HEK293 (cell line): ENCODE data around the gene MEGF6.

Source experiments
- CTCF ChIA-PET: fragments of 350-600 bp; formaldehyde crosslinking; extraction: SDS; loops from one replicate; lab custom pipeline; 2021; ENCODE audit warnings: antibody characterized with exemption; lab: Yijun Ruan, JAX
- POLR2A ChIA-PET: fragments of 300-600 bp; formaldehyde crosslinking; extraction: SDS; loops from one replicate; lab custom pipeline; 2020; ENCODE audit warnings: antibody characterized with exemption, inconsistent platforms; lab: Yijun Ruan, JAX
- H3K27ac ChIP-seq: fragments of 200-500 bp; sonication (Bioruptor generic); 2 replicates; pipeline ENCODE4 v1.5.1; 2014; ENCODE audit warnings: low read depth, low read length, control low read depth, inconsistent platforms; ENCODE audit errors: extremely low read depth
- H3K36me3 ChIP-seq, 2 experiments: fragments of 200-500 bp in 1 of 2; sonication (Bioruptor generic) in 1 of 2; 1 replicate in 1 of 2; 2 replicates in 1 of 2; pipeline ENCODE4 v1.5.1; 2014 to 2017; ENCODE audit warnings: inconsistent platforms in 2 of 2, low read length in 2 of 2; ENCODE audit not compliant: control insufficient read depth in 2 of 2, insufficient read depth in 1 of 2
- H3K4me1 ChIP-seq: fragments of 200-500 bp; sonication (Bioruptor generic); 2 replicates; pipeline ENCODE4 v1.5.1; 2014; ENCODE audit warnings: mild to moderate bottlenecking, low read length, inconsistent platforms; ENCODE audit not compliant: control insufficient read depth, insufficient read depth
- H3K4me3 ChIP-seq: 2 replicates; pipeline ENCODE4 v1.5.1; 2011; ENCODE audit warnings: low read depth, mild to moderate bottlenecking, control low read depth, low read length, moderate library complexity
- H3K9me3 ChIP-seq: fragments of 200-500 bp; sonication (Bioruptor generic); 2 replicates; pipeline ENCODE4 v1.5.1; 2014; ENCODE audit warnings: low read depth, low read length, inconsistent platforms; ENCODE audit not compliant: control insufficient read depth, insufficient read depth
- BCL6B ChIP-seq: fragments of 450-650 bp; formaldehyde crosslinking; IDR thresholded peaks from 2 replicates; pipeline ENCODE4 v1.5.1; 2017; ENCODE audit warnings: missing biosample characterization, missing genetic modification characterization
- EGR2 ChIP-seq: fragments of 450-650 bp; formaldehyde crosslinking; IDR thresholded peaks from 2 replicates; pipeline ENCODE4 v1.5.1; 2016; ENCODE audit warnings: low read depth, missing biosample characterization, missing genetic modification characterization
- YY1 ChIP-seq: fragments of 450-650 bp; formaldehyde crosslinking; IDR thresholded peaks from 2 replicates; pipeline ENCODE4 v1.5.1; 2018; ENCODE audit warnings: missing biosample characterization, missing genetic modification characterization
- ZBTB21 ChIP-seq: fragments of 450-650 bp; formaldehyde crosslinking; IDR thresholded peaks from 2 replicates; pipeline ENCODE4 v1.5.1; 2017; ENCODE audit warnings: missing biosample characterization, missing genetic modification characterization
- ZBTB8A ChIP-seq: fragments of 450-650 bp; formaldehyde crosslinking; IDR thresholded peaks from 2 replicates; pipeline ENCODE4 v1.5.1; 2016; ENCODE audit warnings: missing biosample characterization, missing genetic modification characterization
- ZFHX2 ChIP-seq: fragments of 450-650 bp; formaldehyde crosslinking; conservative IDR thresholded peaks from 2 replicates; pipeline ENCODE4 v1.5.1; 2016; ENCODE audit warnings: missing biosample characterization, missing genetic modification characterization
- ZNF157 ChIP-seq: fragments of 450-650 bp; formaldehyde crosslinking; IDR thresholded peaks from 2 replicates; pipeline ENCODE4 v1.5.1; 2016; ENCODE audit warnings: missing biosample characterization, missing genetic modification characterization
- ZNF324 ChIP-seq: fragments of 450-650 bp; formaldehyde crosslinking; IDR thresholded peaks from 2 replicates; pipeline ENCODE4 v1.5.1; 2016; ENCODE audit warnings: missing biosample characterization, missing genetic modification characterization
- ZNF488 ChIP-seq: fragments of 450-650 bp; formaldehyde crosslinking; IDR thresholded peaks from 2 replicates; pipeline ENCODE4 v1.5.1; 2016; ENCODE audit warnings: missing biosample characterization, missing genetic modification characterization
- ZNF670 ChIP-seq: fragments of 450-650 bp; formaldehyde crosslinking; IDR thresholded peaks from 2 replicates; pipeline ENCODE4 v1.5.1; 2016; ENCODE audit warnings: missing biosample characterization, missing genetic modification characterization, low read depth
- ZNF747 ChIP-seq: fragments of 450-650 bp; formaldehyde crosslinking; IDR thresholded peaks from 2 replicates; pipeline ENCODE4 v1.5.1; 2016; ENCODE audit warnings: missing biosample characterization, missing genetic modification characterization
- ZSCAN30 ChIP-seq: fragments of 450-650 bp; IDR thresholded peaks from 2 replicates; pipeline ENCODE4 v1.5.1; 2018; ENCODE audit warnings: missing biosample characterization, mild to moderate bottlenecking, missing genetic modification characterization, moderate library complexity
- TF ChIP-seq, protein P1 (sequence below): fragments of 450-650 bp; formaldehyde crosslinking; IDR thresholded peaks from 2 replicates; pipeline ENCODE4 v1.5.1; 2016; ENCODE audit warnings: missing biosample characterization, missing genetic modification characterization
- TF ChIP-seq, protein P2 (sequence below): fragments of 450-650 bp; formaldehyde crosslinking; IDR thresholded peaks from 2 replicates; pipeline ENCODE4 v1.5.1; 2016; ENCODE audit warnings: missing biosample characterization, missing genetic modification characterization

Gene MEGF6

GRCh38 chr1:3654549-3655281 lies 43.4 kb upstream of the MEGF6 start:
- no peaks in the 10 kb centered on the region for H3K36me3 ChIP-seq
- H3K4me1 ChIP-seq: peaks cover 2% of the 10 kb centered on the region; the same call in 1 of the 2 replicates
- H3K27ac ChIP-seq: no peak overlapping the region
- no peaks in the 10 kb centered on the region for H3K9me3 ChIP-seq
- ChIA-PET POLR2A (no interaction called here), CTCF (interaction anchor here (0.6 kb wide), 2 partner anchors 74 to 1620 kb away, joined by 3 read pairs; no protein-coding TSS in a partner anchor)
- TF ChIP-seq ZFHX2 (tag by site-specific recombination): 0 out of 2 replicates have a peak, but pooled peaks have one; percentile 13
- TF ChIP-seq EGR2: peak; percentile 11; the same call in 1 of the 2 replicates
- TF ChIP-seq ZBTB8A (tag by site-specific recombination): peak; percentile 51; the same call in 1 of the 2 replicates
- TF ChIP-seq ZNF157 (tag by site-specific recombination): no peak
- no peak overlapping the region for H3K4me3 ChIP-seq

- no peak overlapping the region for H3K27ac ChIP-seq
- H3K4me1 ChIP-seq: no peaks in the 10 kb centered on the region
- TF ChIP-seq ZNF324 (tag by site-specific recombination) (no peak), ZBTB21 (tag by site-specific recombination) (no peak), ZNF670 (no peak), ZSCAN30 (tag by site-specific recombination) (no peak), YY1 (no peak), ZNF747 (tag by site-specific recombination) (no peak), BCL6B (tag by site-specific recombination) (no peak), ZNF488 (no peak)
- TF ChIP-seq, protein P1, sequence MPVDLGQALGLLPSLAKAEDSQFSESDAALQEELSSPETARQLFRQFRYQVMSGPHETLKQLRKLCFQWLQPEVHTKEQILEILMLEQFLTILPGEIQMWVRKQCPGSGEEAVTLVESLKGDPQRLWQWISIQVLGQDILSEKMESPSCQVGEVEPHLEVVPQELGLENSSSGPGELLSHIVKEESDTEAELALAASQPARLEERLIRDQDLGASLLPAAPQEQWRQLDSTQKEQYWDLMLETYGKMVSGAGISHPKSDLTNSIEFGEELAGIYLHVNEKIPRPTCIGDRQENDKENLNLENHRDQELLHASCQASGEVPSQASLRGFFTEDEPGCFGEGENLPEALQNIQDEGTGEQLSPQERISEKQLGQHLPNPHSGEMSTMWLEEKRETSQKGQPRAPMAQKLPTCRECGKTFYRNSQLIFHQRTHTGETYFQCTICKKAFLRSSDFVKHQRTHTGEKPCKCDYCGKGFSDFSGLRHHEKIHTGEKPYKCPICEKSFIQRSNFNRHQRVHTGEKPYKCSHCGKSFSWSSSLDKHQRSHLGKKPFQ (tag by site-specific recombination): no peak
- TF ChIP-seq, protein P2, sequence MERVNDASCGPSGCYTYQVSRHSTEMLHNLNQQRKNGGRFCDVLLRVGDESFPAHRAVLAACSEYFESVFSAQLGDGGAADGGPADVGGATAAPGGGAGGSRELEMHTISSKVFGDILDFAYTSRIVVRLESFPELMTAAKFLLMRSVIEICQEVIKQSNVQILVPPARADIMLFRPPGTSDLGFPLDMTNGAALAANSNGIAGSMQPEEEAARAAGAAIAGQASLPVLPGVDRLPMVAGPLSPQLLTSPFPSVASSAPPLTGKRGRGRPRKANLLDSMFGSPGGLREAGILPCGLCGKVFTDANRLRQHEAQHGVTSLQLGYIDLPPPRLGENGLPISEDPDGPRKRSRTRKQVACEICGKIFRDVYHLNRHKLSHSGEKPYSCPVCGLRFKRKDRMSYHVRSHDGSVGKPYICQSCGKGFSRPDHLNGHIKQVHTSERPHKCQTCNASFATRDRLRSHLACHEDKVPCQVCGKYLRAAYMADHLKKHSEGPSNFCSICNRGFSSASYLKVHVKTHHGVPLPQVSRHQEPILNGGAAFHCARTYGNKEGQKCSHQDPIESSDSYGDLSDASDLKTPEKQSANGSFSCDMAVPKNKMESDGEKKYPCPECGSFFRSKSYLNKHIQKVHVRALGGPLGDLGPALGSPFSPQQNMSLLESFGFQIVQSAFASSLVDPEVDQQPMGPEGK: no peak
- H3K36me3 ChIP-seq: peaks cover 0 to 3% of the 10 kb centered on the region in 2 experiments; a peak in 1 of 3 replicates
- peak overlapping the region; percentile 68 for H3K4me3 ChIP-seq
- ChIA-PET POLR2A (interaction anchor here (0.6 to 1.6 kb wide), 3 partner anchors 11 to 248 kb away, joined by 3 to 4 read pairs (median 3); no protein-coding TSS in a partner anchor), CTCF (interaction anchor here (1.1 to 1.3 kb wide), 3 partner anchors 70 to 200 kb away, joined by 4 to 5 read pairs (median 5); no protein-coding TSS in a partner anchor)
- H3K9me3 ChIP-seq: no peaks in the 10 kb centered on the region
Observed at GRCh38 chr1:3653286-3653618, 41.9 kb upstream of the MEGF6 start.
